Ammon's horn (tissue), 1 donor: ENCODE measurements around the gene AFAP1L1.

Experiments used
- DNase-seq: peaks from one replicate; pipeline ENCODE4 v3.0.0-alpha.2; 2016; ENCODE audit warnings: low spot score

AFAP1L1 gene

DNA sequence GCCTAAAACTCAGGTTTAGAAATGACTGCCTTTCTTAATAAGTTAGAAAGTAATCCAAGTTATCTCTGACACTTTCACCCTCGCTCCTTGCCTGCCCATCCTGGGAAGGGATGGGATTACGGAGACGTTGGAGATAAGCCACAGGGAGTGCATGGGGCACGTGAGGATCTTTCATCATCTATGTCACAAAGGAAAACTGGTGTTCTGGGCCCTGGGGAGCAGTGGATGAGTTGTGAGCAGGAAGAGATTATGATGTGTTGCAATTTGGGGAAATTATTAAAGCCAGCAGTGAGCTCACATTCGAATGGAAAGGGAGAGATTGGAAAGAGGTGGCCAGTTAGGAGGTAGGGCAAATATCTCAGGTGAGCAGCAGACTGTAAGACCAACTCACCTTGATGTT lies 12.8 kb downstream of the AFAP1L1 start:
- no peak for DNase-seq

DNA sequence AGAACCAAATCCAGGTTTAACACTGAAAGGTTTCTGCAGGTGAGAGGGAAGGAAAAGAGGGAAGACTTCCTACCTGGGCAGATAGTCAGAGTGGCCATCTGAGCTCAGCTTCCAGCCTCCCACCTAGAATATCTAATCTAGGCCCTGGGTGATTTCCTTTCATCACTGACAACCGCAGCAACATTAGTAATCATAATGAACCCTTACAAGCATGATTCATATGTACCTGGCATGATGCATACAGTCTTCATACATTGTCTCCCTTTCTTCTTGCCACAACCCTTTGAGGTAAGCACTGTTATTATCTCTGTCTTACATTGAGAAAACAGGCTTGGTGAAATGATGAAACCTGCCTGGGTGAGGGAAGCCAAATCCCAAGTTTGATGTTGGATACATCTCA lies 13.5 kb downstream of the AFAP1L1 start:
- DNase-seq = no peak

DNA sequence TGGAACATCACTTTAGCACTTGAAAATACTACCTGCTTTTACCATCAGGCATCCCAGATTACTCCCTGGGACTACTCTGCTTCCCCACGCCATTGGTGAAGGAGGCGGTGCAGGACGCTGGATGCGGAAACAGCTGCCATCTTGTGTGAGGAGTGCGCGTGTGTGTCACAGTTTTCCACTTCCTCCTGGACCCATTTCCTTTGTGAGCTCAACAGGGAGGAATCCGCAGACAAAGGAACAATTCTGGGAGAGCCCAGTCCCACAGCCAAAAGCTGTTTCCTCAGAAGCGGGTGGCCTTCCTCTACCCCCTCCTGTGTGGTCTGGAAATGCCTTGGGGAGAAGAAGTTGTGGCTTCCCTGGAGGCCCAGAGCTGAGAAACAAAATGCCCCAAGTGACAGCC lies 16.8 kb downstream of the AFAP1L1 start:
- no peak for DNase-seq

DNA sequence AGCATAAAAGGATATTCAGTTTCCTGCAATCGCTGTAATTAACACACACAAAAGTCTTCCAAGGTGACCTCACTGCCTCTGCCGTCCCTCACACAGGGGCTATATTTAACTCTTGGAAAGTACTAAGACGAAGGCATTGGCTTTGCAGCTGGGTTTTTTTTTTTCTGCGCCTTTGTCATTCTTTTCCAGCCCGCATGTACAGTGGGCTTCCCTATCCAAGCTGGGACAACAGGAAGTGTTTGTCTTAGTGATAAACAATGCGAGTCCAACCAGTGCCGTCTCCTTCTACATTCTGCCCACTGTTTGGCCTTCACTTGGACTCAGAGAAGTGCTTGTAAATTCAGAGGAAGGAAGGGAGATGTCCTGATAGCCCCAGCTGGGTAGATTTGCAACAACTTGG lies 17.6 kb downstream of the AFAP1L1 start:
- DNase-seq = no peak

DNA sequence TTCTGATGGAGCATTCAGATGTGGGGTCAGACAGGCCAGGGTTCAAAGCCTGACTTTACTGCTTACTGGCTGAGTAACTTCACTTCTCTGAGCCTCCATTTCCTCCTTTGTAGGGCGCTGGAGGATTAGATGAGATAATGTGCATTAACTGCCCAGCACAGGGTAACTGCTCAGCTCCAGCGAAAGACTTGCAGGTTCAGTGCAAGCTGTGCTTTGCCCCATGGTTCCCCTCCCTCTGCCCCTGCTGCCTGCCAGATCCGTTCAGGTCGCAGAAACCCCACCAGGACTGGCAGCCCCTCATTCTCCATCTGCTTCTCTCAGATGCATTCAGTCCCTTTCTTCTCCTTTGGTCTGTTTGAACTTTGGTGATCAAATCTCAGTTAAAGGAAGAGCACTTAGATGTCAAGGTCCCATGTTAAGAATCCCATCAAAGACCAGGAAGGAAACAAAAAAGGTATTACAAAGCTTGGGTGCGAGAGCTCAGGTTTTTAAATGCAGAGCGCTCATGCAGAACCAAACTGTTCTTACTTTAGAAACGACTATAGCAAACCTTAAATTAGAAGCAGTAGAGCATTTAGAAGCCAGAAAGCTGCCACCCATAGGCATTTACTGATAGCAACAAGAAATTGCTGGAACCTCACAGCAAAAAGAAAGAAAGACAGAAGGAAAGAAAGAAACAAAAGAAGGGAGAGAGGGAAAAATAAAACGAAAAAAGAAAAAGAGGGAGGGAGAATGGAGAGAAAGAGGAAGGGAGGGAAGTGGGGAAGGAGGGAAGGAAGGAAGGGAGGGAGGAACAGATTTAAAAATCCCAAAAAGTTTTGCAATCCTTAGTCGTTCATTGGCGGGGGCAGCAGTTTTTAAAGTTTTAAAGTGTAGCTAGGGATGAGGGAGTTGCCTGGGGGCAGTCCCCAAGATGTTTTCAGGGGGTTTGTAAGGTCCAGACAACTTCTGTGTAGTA lies 23.5 kb downstream of the AFAP1L1 start:
- no peak for DNase-seq

DNA sequence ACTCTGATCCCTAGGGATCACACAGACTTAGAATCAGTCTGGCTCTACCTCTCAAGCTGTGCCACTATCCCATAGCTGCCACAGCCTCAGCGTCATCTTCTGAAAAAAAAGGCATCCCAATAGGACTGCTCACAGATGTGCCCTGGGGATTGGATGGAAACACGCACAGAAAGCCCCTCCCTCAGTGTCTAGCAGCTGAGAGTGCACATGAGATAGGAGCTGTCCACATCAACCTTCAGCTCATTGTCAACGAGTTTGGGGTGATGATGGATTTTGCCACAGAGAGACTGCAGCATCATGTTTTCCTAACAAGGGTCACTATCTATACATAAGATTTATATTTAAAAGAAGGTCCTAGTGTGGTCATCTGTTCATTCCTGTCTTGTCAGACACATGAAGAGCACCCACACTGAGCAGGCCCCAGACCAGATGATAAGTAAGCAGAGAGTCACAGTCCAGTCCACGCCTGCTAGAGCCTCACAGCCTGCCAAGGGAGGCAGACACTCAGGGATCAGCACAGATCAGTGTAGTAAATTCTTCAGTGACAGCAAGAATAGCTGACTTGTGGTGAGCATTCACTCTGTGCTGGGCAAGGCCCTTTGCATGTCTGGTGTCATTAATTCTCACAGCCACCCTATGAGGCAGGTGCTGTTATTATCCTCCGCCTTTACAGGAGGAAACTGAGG lies 25.8 kb downstream of the AFAP1L1 start:
- no peak for DNase-seq

DNA sequence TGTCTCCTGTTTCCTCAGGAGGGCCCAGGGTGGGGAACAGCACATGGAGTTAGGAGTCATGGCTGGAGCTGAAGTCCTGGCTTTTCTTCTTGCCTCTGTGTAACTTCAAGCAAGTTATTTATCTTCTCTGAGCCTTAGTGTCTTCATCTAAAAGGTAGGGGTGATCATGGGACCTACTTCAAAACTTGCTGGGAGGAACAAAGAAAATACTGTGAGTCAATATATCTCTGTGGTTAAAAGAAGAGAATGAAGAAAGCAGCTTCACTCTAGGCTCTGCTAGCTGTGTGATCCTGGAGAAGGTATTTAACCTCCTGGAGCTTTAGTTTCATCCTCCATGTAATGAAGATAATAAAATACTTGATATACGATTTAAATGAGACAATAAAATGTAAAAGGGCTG lies 26.5 kb downstream of the AFAP1L1 start:
- DNase-seq = no peak

DNA sequence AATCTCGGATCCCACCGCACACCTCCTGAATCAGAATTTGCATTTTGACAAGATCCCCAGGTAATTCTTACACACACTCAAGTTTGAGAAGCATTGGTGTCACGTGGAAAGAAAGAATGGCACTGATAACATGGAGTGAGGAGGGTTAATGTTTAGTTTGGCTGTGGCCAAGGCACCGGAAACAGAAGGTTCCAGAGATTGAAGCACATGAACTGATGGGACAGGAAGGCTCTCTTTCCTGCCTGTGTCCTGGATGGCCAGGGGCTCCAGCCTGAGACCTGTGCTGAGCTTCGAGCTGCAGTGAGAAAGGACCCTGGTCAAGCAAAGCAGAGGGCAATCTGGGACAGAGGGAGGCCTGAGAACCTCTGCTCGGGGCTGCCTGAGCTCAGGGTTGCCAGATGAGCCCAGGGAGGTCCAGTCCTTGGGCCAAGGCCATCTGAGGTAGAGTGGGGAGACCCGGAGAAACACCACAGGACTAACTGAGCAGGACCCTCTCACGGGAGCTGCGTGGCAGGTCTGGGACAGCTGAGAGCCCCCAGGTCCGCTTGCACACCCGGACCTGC lies 27.3 kb downstream of the AFAP1L1 start:
- no peak for DNase-seq

DNA sequence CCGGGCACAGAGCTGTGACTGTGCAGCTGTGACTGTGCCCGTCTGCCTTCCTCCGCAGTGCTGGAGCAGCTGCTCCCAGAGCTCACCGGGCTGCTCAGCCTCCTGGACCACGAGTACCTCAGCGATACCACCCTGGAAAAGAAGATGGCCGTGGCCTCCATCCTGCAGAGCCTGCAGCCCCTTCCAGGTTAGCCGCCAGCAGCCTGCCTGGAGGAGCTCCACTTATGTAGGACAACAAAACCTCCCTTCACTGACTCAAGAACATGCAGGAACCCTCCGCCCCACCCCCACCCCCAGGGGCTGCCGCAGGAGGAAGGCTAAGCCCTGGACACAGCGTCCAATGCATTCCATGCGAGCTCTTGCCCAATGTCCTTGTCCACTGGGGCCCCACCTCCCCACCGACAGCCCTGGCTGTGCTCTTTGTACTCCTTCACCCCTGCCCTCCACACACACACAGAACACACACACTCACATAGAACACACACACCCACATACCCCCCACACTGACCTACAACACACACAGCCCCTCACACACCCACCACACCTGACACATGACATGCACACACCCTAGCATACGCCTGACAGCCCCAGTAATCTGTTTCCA lies 27.9 kb downstream of the AFAP1L1 start:
- DNase-seq = no peak

DNA sequence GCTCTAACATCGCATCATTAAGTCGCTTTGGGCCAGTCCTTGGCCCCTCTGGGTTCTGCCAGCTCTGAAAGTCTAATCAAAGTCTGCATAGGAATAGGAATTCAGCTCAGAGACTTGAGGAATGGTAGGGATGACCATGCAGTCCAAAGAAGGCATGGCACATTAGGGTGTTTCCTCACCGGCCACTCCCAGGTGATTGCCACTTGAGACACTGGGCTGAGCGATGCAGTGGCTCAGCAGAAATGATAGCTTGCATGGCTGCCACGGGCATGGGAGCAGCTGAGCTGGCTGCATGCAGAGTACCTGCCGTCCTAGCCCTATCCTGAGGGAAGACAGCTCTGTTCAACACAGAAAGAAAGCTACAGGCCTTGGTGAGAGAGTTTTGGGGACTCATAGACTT lies 28.8 kb downstream of the AFAP1L1 start:
- no peak for DNase-seq

DNA sequence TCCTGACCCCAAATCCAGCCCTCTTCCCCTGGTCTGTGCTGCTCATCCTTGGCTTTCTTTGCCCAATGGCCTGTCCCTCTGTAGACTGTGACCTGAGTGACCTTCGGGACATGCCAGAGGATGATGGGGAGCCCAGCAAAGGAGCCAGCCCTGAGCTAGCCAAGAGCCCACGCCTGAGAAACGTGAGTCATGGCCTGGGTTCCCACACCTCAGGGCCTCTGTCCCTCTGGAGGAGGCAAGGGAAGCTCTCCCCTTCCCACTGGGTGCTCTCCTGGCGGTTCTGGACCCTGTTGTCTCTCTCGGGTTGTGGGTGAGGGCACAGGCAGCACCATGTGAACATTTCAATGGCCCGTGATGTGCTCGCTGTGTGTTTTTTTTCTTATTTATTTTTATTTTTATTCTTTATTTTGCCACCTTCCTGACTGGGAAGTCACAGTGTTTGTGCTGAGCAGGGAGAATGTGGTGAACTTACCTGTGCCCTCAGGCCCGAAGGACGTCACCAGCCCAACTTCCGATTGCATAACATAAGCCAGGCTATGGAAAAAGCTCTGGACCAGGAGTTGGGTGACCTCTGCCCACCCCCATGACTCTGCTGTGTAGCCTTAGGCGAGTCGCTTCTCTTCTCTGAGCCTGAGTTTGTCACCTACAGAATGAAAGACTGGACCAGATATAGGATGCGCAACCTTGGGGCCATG lies 29.5 kb downstream of the AFAP1L1 start:
- DNase-seq = no peak

DNA sequence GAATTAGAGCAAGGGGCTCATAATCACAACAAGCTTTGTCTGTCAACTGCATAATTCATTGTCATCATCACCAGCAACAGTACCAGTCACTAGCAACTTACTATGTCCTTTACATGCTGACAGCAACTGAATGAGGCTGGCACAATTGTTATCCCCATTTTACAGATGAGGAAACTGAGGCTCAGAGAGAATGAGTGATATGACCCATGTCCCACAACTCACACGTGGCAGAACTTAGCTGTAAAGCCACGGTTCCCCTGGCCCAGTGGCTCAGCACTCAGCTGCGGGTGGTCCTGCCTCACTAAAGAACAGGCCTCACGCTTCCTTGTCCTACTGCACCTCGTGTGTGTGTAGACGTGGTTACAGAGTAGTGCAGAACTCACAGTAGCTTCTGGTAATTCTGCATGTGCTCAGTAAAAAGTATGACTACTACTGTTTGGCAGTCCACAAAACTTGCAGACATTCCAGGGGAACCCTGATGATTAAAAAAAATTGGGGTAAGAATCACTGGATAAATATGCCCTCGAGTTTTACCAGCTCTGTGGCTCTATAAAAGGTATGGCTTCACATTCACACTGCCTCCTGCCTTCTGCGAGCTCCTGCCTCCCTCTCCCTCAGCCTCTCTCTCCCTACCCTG lies 30.2 kb downstream of the AFAP1L1 start:
- DNase-seq = no peak

DNA sequence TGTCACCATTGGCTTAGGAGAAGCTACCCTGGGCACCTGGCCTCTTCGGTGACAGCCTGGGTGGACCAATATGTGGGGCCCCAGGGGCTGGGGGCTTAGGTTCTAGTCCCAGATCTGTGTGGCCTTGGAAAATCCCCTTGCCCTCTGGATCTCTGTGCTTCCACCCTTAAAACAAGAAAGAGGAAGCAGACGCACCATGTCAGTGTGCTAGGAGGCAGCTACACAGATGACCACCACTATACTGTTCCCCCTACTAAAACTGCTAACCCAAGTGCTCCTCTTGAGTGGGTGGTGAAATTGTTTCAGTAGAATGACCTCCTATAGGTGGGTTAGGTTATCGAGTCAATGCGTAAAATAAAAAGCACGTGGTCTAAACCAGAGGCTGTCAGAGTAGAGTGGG lies 31.0 kb downstream of the AFAP1L1 start:
- DNase-seq = no peak

DNA sequence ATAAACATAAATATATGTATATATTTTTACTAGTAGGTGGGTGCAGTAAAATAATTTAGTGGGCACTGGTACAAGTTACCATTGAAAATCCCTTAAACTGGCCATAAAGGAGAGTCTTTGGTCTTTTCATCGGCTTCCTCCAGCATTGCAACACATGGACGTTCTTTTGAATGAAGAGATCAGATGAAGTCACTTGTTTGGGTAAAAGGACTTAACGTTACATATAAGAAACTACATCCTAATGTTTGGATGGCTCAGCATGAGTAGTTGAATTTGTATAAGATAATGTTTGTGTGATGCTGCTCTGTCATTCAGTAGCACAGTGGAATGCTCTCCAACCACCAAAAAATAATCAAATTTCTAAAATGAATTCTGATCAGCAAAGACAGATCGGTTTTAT lies 31.6 kb downstream of the AFAP1L1 start:
- DNase-seq = no peak

DNA sequence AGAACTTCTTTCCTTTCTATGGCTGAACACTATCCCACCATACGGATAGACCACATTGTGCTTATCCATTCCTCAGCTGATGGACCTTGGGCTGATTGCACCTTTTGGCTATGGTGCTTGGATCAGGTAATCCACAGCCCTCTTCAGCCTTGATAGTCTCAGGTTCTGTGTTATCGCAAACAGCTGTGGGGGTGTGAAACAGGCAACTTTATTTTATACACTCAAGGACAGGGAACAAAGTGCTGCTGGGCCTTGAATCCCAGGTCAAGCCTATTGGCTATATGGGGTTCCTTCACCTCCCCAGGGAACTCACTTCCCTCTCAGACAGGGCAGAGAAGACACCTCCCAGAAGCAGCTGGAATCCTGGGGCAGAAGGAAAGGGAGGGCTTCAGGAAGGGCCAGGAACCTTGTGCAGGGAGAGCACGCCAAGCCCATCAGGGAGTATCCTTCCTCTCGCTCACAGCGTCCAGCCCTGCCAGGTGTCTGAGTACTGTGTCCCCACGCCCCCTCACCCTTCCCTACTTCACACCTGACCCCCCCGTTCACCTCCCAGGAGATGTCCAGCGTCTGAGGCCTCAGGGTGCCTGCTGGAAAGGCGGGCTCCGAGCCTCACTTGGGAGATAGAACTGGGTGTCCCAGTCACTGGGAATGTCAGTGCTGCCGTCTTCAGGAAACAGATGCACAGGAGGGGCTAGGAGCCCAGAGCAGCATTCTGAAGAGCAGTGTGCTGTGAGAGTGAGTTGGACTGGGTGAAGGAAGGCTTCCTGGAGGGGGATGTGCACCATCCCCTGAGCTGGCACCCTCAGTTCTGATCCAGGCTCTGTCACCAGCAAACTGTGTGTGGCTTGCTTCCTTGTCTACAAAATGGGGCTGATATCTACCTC lies 32.8 kb downstream of the AFAP1L1 start:
- DNase-seq = no peak

DNA sequence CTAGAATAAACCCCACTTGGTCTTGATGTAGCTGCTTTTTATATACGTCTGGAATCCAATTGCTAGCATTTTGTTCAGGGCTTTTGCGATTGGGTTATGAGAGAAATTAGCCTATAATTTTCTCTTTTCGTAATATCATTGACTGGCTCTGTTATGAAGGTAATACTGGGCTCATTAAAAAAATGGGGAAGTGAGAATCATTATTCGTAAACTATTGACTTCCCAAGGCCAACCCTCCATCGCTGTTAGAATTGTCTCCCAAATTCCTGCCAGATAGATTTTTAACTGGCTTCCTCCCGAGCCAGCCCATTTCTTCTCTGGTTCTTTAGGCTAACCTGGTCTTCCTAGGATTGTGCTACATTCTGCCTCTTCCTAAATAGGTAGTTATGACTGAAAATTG lies 37.7 kb downstream of the AFAP1L1 start:
- DNase-seq = no peak

DNA sequence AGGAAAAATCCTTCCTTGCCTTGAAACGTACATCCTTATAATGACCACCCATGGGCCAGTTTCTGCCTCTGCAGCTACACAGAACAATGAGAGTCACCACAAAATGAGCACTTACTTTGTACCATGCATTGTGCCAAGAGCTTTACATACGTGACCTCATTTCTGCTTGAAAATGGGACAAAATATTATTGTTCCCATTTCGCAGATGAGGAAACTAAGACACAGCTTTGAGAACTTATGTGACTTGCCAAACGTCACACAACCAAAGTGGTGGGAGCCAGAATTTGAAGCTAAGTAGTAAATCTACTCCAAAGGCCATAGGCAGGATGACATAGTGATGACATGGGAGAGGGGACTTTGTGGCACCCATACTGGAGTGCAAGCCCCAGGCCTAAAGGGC lies 38.8 kb downstream of the AFAP1L1 start:
- no peak for DNase-seq

DNA sequence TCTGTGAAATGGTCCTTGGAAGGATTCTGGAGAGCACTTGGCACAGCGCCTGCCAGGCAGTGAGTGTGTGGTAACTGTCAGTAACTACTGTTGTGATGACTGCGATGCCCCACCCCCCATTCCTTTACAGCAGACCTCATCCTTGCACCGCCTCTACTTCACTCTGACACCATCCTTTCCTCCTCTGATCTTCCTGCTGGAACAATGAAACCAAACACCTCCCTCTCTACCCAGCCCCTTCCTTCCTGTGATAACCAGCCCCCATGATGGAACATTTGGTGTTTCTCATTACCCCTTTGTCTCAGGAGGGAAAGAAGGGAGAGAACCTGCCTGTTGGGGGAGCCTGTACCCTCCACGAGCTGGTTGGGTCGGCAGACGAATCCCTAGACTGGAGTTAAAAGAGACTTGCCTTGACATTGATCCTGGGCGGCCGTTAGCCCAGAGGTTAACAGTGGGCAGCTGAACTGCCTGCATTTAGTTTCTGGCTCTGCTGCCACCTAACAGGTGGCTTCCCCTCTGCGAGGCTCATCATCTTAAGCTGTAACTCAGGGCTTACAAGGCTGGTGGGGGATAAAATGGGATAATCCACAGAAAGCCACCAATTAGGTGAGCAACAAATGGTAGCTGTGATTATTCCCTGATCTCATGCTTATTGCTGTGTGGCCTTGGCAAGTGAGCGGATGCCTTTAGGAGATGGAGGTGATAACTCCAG lies 39.4 kb downstream of the AFAP1L1 start:
- no peak for DNase-seq

DNA sequence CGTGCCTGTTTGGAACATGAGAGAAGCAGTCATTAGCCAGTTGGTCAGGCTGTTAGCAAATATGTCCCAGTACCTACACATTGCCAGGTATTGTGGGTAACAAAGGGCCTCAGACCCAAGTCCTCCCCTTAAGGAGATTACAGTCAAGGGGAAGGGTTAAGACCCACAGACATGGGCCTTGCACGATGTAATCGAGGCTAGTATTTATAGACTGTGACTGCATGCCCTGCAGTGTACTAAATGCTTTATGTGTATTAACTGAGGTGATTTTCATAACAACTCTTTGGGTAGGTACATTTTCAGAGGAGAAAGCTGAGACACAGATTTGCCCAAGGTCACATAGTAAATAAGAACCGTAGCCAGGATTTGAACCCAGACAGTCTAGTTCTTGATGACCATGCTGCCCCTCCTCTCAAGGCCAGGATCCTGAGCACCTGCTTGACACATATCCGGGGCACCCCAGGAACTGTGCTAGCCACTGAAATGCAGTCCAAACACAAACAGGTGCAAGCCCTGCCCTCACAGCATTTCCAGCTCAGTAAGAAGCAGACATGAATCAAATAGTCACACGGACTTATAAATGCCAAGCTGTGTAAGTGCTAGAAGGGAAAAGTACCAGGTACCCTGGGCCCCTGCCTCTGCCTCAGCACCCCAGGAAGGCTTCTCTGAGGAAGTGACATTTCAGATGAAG lies 41.6 kb downstream of the AFAP1L1 start:
- no peak for DNase-seq
